ENCODE data around the gene UBE2L3.

DNA sequence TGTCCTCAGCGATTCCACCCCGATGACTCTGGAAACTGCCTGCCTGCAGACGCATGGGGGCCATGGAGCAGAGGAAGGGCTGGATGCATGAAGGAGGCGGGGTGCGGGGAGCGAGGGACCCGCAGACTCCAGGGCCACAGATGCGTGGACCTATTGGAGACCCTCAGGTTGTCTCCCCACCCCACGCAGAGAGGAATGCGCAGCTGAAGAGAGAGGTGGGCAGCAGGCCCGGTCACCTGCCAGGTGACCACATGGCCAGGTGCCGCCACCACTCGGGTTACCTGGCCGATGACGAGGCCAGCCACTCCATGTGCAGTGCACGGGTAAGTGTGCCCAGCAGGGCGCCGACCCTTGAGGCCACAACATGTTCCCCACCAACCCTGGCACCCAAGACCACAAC lies 65.4 kb downstream of the UBE2L3 start:
- TF ChIP-seq, protein P1, sequence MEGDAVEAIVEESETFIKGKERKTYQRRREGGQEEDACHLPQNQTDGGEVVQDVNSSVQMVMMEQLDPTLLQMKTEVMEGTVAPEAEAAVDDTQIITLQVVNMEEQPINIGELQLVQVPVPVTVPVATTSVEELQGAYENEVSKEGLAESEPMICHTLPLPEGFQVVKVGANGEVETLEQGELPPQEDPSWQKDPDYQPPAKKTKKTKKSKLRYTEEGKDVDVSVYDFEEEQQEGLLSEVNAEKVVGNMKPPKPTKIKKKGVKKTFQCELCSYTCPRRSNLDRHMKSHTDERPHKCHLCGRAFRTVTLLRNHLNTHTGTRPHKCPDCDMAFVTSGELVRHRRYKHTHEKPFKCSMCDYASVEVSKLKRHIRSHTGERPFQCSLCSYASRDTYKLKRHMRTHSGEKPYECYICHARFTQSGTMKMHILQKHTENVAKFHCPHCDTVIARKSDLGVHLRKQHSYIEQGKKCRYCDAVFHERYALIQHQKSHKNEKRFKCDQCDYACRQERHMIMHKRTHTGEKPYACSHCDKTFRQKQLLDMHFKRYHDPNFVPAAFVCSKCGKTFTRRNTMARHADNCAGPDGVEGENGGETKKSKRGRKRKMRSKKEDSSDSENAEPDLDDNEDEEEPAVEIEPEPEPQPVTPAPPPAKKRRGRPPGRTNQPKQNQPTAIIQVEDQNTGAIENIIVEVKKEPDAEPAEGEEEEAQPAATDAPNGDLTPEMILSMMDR (IDR thresholded peaks at IDR 0.05; ENCODE audit: low read length) = no peak
- TF ChIP-seq EZH2 (IDR thresholded peaks at IDR 0.05; ENCODE audit: borderline replicate concordance, low read length) = no peak

Measured in OCI-LY1 (cell line).